ENCODE measurements around the gene LGALSL.

GRCh38 chr2:64462171-64462570, 8.2 kb downstream of the LGALSL start:
- no peak for TF ChIP-seq CTCF (IDR thresholded peaks at IDR 0.05)
- no peak for TF ChIP-seq POLR2A (IDR thresholded peaks at IDR 0.05)

All from esophagus squamous epithelium (tissue), 4 donors.